IMR-90 (cell line): ENCODE results near the gene SLC12A8. TPM values are rescaled to one million over a fixed set of nuclear protein-coding genes. Genes with fewer than 3 reads are reported as not detected.

Experiments used
- ATAC-seq: fragments of 200-7000 bp; cut with Tn5 transposase; 2 replicates; pipeline ENCODE4 v1.9.1; 2020; ENCODE audit warnings: low read depth, mild to moderate bottlenecking, moderate library complexity
- BruUV-seq: library from RNA; stranded (reverse); fragments of 400-500 nt; replicated peaks from 2 replicates; lab custom pipeline; 2021; lab: Mats Ljungman, UMichigan
- CTCF ChIA-PET: fragments of 300-600 bp; formaldehyde crosslinking; extraction: SDS; loops from one replicate; lab custom pipeline; 2021; ENCODE audit warnings: antibody characterized with exemption; lab: Yijun Ruan, JAX
- POLR2A ChIA-PET: fragments of 300-600 bp; sonication (Branson Sonifier 250); formaldehyde crosslinking; loops from one replicate; lab custom pipeline; 2022; ENCODE audit warnings: antibody characterized with exemption; ENCODE audit not compliant: unreplicated experiment; lab: Charles Lee
- DNase-seq: peaks from one replicate; pipeline ENCODE4 v3.0.0; 2013
- H2AFZ ChIP-seq: replicated peaks from 2 replicates; pipeline ENCODE3; 2013; ENCODE audit warnings: low read length, mild to moderate bottlenecking; ENCODE audit not compliant: poor library complexity
- H2AK5ac ChIP-seq: 2 replicates; pipeline ENCODE4 v1.6.1; 2013; ENCODE audit warnings: low read depth, low read length, inconsistent platforms
- H2AK9ac ChIP-seq: replicated peaks from 2 replicates; pipeline ENCODE3; 2013; ENCODE audit warnings: mild to moderate bottlenecking, low read depth, low read length, moderate library complexity; ENCODE audit not compliant: poor library complexity
- H2BK120ac ChIP-seq: 2 replicates; pipeline ENCODE4 v1.6.1; 2013; ENCODE audit warnings: low read depth, low read length, inconsistent platforms
- H2BK15ac ChIP-seq: 3 replicates; pipeline ENCODE4 v1.6.1; 2013; ENCODE audit warnings: low read depth, low read length, inconsistent platforms
- H2BK20ac ChIP-seq: 2 replicates; pipeline ENCODE4 v1.6.1; 2013; ENCODE audit warnings: low read depth, mild to moderate bottlenecking, inconsistent platforms, low read length, moderate library complexity
- H2BK5ac ChIP-seq: 2 replicates; pipeline ENCODE4 v1.6.1; 2013; ENCODE audit warnings: mild to moderate bottlenecking, low read depth, low read length, inconsistent platforms; ENCODE audit not compliant: poor library complexity, severe bottlenecking
- H3K14ac ChIP-seq: replicated peaks from 2 replicates; pipeline ENCODE4 v1.6.1; 2013; ENCODE audit warnings: low read depth, low read length, inconsistent platforms
- H3K18ac ChIP-seq: 2 replicates; pipeline ENCODE4 v1.6.1; 2013; ENCODE audit warnings: low read depth, low read length, control low read depth
- H3K23ac ChIP-seq: 2 replicates; pipeline ENCODE4 v1.6.1; 2013; ENCODE audit warnings: low read depth, low read length, inconsistent platforms
- H3K27ac ChIP-seq: 2 replicates; pipeline ENCODE4 v1.5.1; 2013; ENCODE audit warnings: mild to moderate bottlenecking, control low read depth, low read length; ENCODE audit not compliant: insufficient read depth
- H3K27me3 ChIP-seq: 2 replicates; pipeline ENCODE4 v1.6.1; 2013; ENCODE audit warnings: low read length; ENCODE audit not compliant: control insufficient read depth, insufficient read depth
- H3K36me3 ChIP-seq: 2 replicates; pipeline ENCODE4 v1.6.1; 2013; ENCODE audit warnings: low read length, mixed read lengths; ENCODE audit not compliant: control insufficient read depth, insufficient read depth
- H3K4ac ChIP-seq: 2 replicates; pipeline ENCODE4 v1.6.1; 2013; ENCODE audit warnings: low read depth, low read length, inconsistent platforms
- H3K4me1 ChIP-seq: 2 replicates; pipeline ENCODE4 v1.6.1; 2013; ENCODE audit warnings: low read length, mixed read lengths; ENCODE audit not compliant: control insufficient read depth, insufficient read depth
- H3K4me2 ChIP-seq: 2 replicates; pipeline ENCODE4 v1.6.1; 2013; ENCODE audit warnings: low read depth, mild to moderate bottlenecking, control low read depth, low read length, moderate library complexity
- H3K4me3 ChIP-seq: 2 replicates; pipeline ENCODE4 v1.5.1; 2013; ENCODE audit warnings: low read depth, mild to moderate bottlenecking, control low read depth, low read length, moderate library complexity; ENCODE audit not compliant: insufficient read depth
- H3K56ac ChIP-seq: 2 replicates; pipeline ENCODE4 v1.6.1; 2013; ENCODE audit warnings: low read length, inconsistent platforms; ENCODE audit not compliant: insufficient read depth; ENCODE audit errors: extremely low read depth
- H3K79me1 ChIP-seq, 2 experiments: 2 replicates each; pipeline ENCODE4 v1.6.1; 2013; ENCODE audit warnings: low read length in 2 of 2, inconsistent platforms in 1 of 2, low read depth in 1 of 2
- H3K9ac ChIP-seq: 2 replicates; pipeline ENCODE4 v1.6.1; 2013; ENCODE audit warnings: low read depth, low read length, control low read depth
- H3K9me1 ChIP-seq: 2 replicates; pipeline ENCODE4 v1.6.1; 2013; ENCODE audit warnings: low read length, inconsistent platforms; ENCODE audit not compliant: insufficient read depth
- H3K9me3 ChIP-seq: 2 replicates; pipeline ENCODE4 v1.6.1; 2013; ENCODE audit warnings: low read length; ENCODE audit not compliant: control insufficient read depth, insufficient read depth
- H4K20me1 ChIP-seq: 2 replicates; pipeline ENCODE4 v1.6.1; 2013; ENCODE audit warnings: low read length, inconsistent platforms; ENCODE audit not compliant: insufficient read depth
- H4K5ac ChIP-seq: 2 replicates; pipeline ENCODE4 v1.6.1; 2013; ENCODE audit warnings: mild to moderate bottlenecking, low read depth, low read length, control low read depth
- H4K8ac ChIP-seq, 2 experiments: 2 replicates each; pipeline ENCODE4 v1.6.1; 2013; ENCODE audit warnings: low read depth in 2 of 2, low read length in 2 of 2, control low read depth in 1 of 2, inconsistent platforms in 1 of 2
- H4K91ac ChIP-seq: 2 replicates; pipeline ENCODE4 v1.6.1; 2013; ENCODE audit warnings: low read depth, low read length, inconsistent platforms; ENCODE audit not compliant: insufficient read depth
- BHLHE40 ChIP-seq: fragments of 150-350 bp; IDR thresholded peaks from 2 replicates; pipeline ENCODE4 v1.6.1; 2016; ENCODE audit warnings: mild to moderate bottlenecking, low read depth, low read length
- CEBPB ChIP-seq: IDR thresholded peaks from 2 replicates; pipeline ENCODE4 v1.6.1; 2012; ENCODE audit warnings: low read depth, low read length, improper control_type of control experiment
- CHD1 ChIP-seq: IDR thresholded peaks from 2 replicates; pipeline ENCODE4 v1.6.1; 2012; ENCODE audit warnings: low read depth, low read length, improper control_type of control experiment
- FOS ChIP-seq: fragments of 150-350 bp; IDR thresholded peaks from 2 replicates; pipeline ENCODE4 v1.6.1; 2016; ENCODE audit warnings: low read depth, low read length
- MAFK ChIP-seq: IDR thresholded peaks from 2 replicates; pipeline ENCODE4 v1.6.1; 2012; ENCODE audit warnings: low read depth, low read length, improper control_type of control experiment
- MAZ ChIP-seq: IDR thresholded peaks from 2 replicates; pipeline ENCODE4 v1.6.1; 2012; ENCODE audit warnings: low read depth, mild to moderate bottlenecking, low read length, improper control_type of control experiment, moderate library complexity, borderline replicate concordance
- MXI1 ChIP-seq: IDR thresholded peaks from 2 replicates; pipeline ENCODE4 v1.6.1; 2012; ENCODE audit warnings: low read depth, mild to moderate bottlenecking, low read length, moderate library complexity, borderline replicate concordance
- NFE2L2 ChIP-seq: fragments of 150-350 bp; IDR thresholded peaks from 2 replicates; pipeline ENCODE4 v1.6.1; 2016; ENCODE audit warnings: low read depth, mild to moderate bottlenecking, low read length
- POLR2A ChIP-seq: IDR thresholded peaks from 2 replicates; pipeline ENCODE4 v1.6.1; 2012; ENCODE audit warnings: mild to moderate bottlenecking, low read depth, low read length
- RAD21 ChIP-seq: IDR thresholded peaks from 2 replicates; pipeline ENCODE4 v1.6.1; 2012; ENCODE audit warnings: low read length, improper control_type of control experiment
- RCOR1 ChIP-seq: IDR thresholded peaks from 2 replicates; pipeline ENCODE4 v1.6.1; 2012; ENCODE audit warnings: mild to moderate bottlenecking, low read length, improper control_type of control experiment; ENCODE audit not compliant: insufficient replicate concordance
- RFX5 ChIP-seq: IDR thresholded peaks from 2 replicates; pipeline ENCODE4 v1.8.0; 2012; ENCODE audit warnings: low read depth, mild to moderate bottlenecking, low read length, moderate library complexity
- SMC3 ChIP-seq: fragments of 150-350 bp; IDR thresholded peaks from 2 replicates; pipeline ENCODE4 v1.6.1; 2016; ENCODE audit warnings: low read depth, mild to moderate bottlenecking, antibody characterized with exemption, low read length, moderate library complexity
- WGBS, 2 experiments: methylation state at CpG; one replicate each; pipeline versions ENCODE4 v1.1.5 to v1.1.7; 2013; ENCODE audit warnings: missing lambda C conversion rate in 2 of 2; ENCODE audit not compliant: insufficient read length in 1 of 2; ENCODE audit errors: extremely low coverage in 2 of 2; 5-methylcytosine and 5-hydroxymethylcytosine counted together
- dilution Hi-C: fragments of 300-500 bp; cut with HindIII; formaldehyde crosslinking; loops from one replicate; pipeline ENCODE4 v1.14.3; 2018; ENCODE audit warnings: low sequenced_read_pairs; ENCODE audit not compliant: unreplicated experiment
- in situ Hi-C: fragments of 300-500 bp; cut with MboI; formaldehyde crosslinking; loops from 3 replicates; pipeline ENCODE4 v1.14.3; 2019; ENCODE audit warnings: low sequenced_read_pairs, inconsistent platforms, mixed read lengths
- intact Hi-C: fragments of 100-400 bp; cut with micrococcal nuclease; formaldehyde crosslinking; loops from 2 replicates; pipeline ENCODE4 v1.10.0; 2022
- polyA plus RNA-seq, 3 experiments: library from polyadenylated mRNA; depleted of rRNA; stranded (reverse); fragments of >200 nt; gene quantifications; 2 replicates each; pipeline ENCODE4 v1.2.3, GENCODE V29; 2012; ENCODE audit warnings: low replicate concordance in 1 of 3
- total RNA-seq: library from RNA; depleted of rRNA; stranded (reverse); fragments of >200 nt; gene quantifications from 2 replicates; pipeline ENCODE4 v1.2.3, GENCODE V29; 2012
- TF ChIP-seq, protein P1 (sequence below): fragments of 150-350 bp; IDR thresholded peaks from 2 replicates; pipeline ENCODE4 v1.6.1; 2016; ENCODE audit warnings: low read depth, mild to moderate bottlenecking, low read length, moderate library complexity, borderline replicate concordance
- TF ChIP-seq, protein P2 (sequence below): conservative IDR thresholded peaks from 2 replicates; pipeline ENCODE4 v1.5.1; 2012; ENCODE audit warnings: mild to moderate bottlenecking, low read depth, low read length, improper control_type of control experiment
- TF ChIP-seq, protein P3 (sequence below): fragments of 150-350 bp; IDR thresholded peaks from 2 replicates; pipeline ENCODE4 v1.6.1; 2017; ENCODE audit warnings: mild to moderate bottlenecking, antibody characterized with exemption, low read length, low read depth

SLC12A8 gene
- total and polyA plus RNA-seq, 2 of the 4 experiments (the other 2 are of a cell fraction): 2.2 to 4.3 TPM

DNA sequence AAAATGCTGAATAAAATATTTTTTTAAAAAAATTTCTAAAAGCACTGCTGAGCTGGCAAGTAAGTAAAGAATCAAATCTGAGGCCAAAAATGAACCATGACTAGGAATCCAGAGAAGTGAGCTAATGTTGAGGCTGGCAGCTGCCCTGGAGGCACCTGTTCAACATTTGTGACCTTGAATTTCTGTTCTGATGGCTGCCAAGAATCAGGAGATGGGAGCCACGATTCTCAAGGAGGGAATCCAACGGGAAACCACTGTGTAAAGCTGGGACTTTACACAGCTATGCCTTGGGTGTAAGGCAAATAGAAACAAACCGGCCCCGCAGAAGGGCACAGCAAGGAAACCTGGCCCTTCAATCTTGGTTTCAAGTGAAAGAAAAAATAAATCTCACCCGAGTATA, 179.4 kb downstream of the SLC12A8 start:
- Histone ChIP-seq H4K91ac (no peak overlapping the region), H2AK5ac (no peak overlapping the region), H3K4me1 (peaks cover 13% of the 10 kb centered on the region), H3K4ac (no peak overlapping the region), H2BK120ac (no peak overlapping the region), H3K18ac (no peak overlapping the region), H3K56ac (no peak overlapping the region), H3K14ac (no peak overlapping the region), H3K27ac (no peak overlapping the region), H4K20me1 (peaks cover 68% of the 10 kb centered on the region), H3K79me1 (peaks cover 51 to 76% of the 10 kb centered on the region in 2 experiments), H3K27me3 (no peaks in the 10 kb centered on the region), H3K36me3 (peaks cover 21% of the 10 kb centered on the region), H2BK15ac (no peak overlapping the region), H4K5ac (no peak overlapping the region), H3K4me2 (no peak overlapping the region), H2AK9ac (no peak overlapping the region), H3K9me1 (peaks cover 25% of the 10 kb centered on the region), H3K4me3 (no peak overlapping the region), H3K9me3 (no peaks in the 10 kb centered on the region), H3K9ac (no peak overlapping the region), H2BK20ac (no peak overlapping the region), H2BK5ac (no peak overlapping the region), H3K23ac (no peak overlapping the region), H4K8ac (no peak overlapping the region), H2AFZ (no peak overlapping the region)
- ATAC-seq: no peak
- intact Hi-C loops (no loop called here), in situ Hi-C loops (no loop called here), dilution Hi-C loops (no loop called here)
- ChIA-PET CTCF (no interaction called here), POLR2A (no interaction called here)
- TF ChIP-seq, protein P1, sequence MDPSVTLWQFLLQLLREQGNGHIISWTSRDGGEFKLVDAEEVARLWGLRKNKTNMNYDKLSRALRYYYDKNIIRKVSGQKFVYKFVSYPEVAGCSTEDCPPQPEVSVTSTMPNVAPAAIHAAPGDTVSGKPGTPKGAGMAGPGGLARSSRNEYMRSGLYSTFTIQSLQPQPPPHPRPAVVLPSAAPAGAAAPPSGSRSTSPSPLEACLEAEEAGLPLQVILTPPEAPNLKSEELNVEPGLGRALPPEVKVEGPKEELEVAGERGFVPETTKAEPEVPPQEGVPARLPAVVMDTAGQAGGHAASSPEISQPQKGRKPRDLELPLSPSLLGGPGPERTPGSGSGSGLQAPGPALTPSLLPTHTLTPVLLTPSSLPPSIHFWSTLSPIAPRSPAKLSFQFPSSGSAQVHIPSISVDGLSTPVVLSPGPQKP: no peak
- TF ChIP-seq POLR2A (no peak), MXI1 (no peak), SMC3 (no peak), RCOR1 (no peak), CHD1 (no peak), CEBPB (no peak), MAZ (no peak), MAFK (no peak), RAD21 (no peak), FOS (no peak), RFX5 (no peak), NFE2L2 (no peak), BHLHE40 (no peak)
- TF ChIP-seq, protein P2, sequence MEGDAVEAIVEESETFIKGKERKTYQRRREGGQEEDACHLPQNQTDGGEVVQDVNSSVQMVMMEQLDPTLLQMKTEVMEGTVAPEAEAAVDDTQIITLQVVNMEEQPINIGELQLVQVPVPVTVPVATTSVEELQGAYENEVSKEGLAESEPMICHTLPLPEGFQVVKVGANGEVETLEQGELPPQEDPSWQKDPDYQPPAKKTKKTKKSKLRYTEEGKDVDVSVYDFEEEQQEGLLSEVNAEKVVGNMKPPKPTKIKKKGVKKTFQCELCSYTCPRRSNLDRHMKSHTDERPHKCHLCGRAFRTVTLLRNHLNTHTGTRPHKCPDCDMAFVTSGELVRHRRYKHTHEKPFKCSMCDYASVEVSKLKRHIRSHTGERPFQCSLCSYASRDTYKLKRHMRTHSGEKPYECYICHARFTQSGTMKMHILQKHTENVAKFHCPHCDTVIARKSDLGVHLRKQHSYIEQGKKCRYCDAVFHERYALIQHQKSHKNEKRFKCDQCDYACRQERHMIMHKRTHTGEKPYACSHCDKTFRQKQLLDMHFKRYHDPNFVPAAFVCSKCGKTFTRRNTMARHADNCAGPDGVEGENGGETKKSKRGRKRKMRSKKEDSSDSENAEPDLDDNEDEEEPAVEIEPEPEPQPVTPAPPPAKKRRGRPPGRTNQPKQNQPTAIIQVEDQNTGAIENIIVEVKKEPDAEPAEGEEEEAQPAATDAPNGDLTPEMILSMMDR: no peak
- TF ChIP-seq, protein P3, sequence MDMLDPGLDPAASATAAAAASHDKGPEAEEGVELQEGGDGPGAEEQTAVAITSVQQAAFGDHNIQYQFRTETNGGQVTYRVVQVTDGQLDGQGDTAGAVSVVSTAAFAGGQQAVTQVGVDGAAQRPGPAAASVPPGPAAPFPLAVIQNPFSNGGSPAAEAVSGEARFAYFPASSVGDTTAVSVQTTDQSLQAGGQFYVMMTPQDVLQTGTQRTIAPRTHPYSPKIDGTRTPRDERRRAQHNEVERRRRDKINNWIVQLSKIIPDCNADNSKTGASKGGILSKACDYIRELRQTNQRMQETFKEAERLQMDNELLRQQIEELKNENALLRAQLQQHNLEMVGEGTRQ: no peak
- DNase-seq: no peak
- WGBS, 2 experiments: 100% methylated on average over 1 of the region's 5 CpGs; no CpG with 5 or more reads in 1 of the 2 experiments
- no TSS peak for BruUV-seq
